8988T (cell line): ENCODE data around the gene SF3B2.
"Not testable (repeated sequence)": the region's sequence is repeated elsewhere in the genome, so short reads cannot be mapped to it uniquely, and the experiment has no call there.

Experiments
- DNase-seq: peaks from one replicate; pipeline ENCODE4 v3.0.0; 2011

SF3B2 gene

GRCh38 chr11:66016793-66017177, 35.4 kb upstream of the SF3B2 start:
- DNase-seq: no peak

- no peak for DNase-seq
Measured at GRCh38 chr11:66017321-66017720, 34.8 kb upstream of the SF3B2 start.

- no peak for DNase-seq
Measured at GRCh38 chr11:66020212-66020611, 32.0 kb upstream of the SF3B2 start.

- DNase-seq: peak; percentile 92
Measured at GRCh38 chr11:66020618-66021357, 31.4 kb upstream of the SF3B2 start.

- DNase-seq: peak; percentile 88
Measured at GRCh38 chr11:66022401-66023185, 29.6 kb upstream of the SF3B2 start.

DNA sequence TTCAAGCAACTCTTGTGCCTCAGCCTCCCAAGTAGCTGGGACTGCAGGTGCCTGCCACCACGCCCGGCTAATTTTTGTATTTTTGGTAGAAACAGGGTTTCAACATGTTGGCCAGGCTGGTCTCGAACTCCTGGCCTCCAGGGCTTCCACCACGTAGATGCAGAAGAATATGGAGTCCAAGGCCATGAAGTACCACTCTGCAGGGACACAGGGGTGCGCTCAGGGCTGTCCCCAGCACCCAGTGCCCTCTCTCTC, 29.1 kb upstream of the SF3B2 start:
- DNase-seq: not testable (repeated sequence)

GRCh38 chr11:66026017-66026529, 26.1 kb upstream of the SF3B2 start, which contains the start of gene CATSPER1:
TSS of gene CATSPER1 (minus strand) at chr11:66026479. CDS start at chr11:66026379, 100 bp downstream.
- peak; percentile 15 for DNase-seq

GRCh38 chr11:66032957-66033735, 19.0 kb upstream of the SF3B2 start:
- no peak for DNase-seq

DNA sequence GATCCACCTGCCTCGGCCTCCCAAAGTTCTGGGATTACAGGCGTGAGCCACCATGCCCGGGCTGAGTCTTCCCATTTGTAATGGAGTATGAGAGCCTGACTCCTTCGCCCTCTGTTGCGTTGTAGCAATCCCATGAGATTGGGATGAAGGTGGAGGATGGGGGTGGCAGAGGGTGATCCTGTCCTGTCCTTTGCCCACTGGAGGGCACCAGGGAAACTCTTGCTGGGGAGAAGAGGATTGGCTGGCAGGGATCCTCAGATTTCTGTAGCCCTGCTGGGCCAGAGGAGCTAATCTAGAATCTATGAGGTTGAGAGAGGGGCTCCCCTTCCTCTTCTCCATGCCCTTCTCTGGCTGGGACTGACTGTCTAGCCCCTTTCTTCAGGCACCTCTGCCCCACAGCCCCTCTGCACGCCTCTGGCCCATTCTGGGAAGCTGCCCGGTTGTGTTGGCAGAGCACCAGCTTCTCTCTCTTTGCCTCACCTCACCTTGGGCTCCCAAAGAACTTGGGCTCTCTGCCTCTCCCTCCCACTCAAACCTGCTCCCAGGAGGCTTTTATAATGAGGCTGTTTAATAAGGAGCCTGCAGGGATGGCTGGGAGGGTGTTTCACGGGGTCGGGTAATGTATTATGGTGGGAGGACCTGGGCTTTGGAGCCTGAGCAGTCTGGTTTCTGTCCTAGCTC, 16.4 kb upstream of the SF3B2 start:
- no peak for DNase-seq

DNA sequence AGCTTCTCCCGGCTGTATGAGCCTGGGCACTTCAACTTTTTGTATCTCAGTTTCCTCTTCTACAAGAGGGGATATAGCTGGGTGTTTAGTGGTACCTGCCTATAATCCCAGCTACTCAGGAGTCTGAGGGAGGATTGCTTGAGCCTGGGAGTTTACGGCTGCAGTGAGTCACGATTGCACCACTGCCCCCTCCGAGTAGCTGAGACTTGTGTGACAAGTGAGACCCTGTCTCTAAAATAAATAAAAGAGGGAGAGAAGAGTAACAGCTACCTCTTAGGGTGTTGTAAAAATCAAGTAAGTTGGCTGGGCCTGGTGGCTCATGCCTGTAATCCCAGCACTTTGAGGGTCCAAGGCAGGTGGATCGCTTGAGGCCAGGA, 15.8 kb upstream of the SF3B2 start:
- DNase-seq: no peak

GRCh38 chr11:66037327-66037726, 14.8 kb upstream of the SF3B2 start:
- DNase-seq: no peak

GRCh38 chr11:66039765-66040164, 12.4 kb upstream of the SF3B2 start:
- no peak for DNase-seq

- DNase-seq: no peak
Measured at GRCh38 chr11:66042227-66042995, 9.8 kb upstream of the SF3B2 start.

- no peak for DNase-seq
Measured at GRCh38 chr11:66042996-66043906, 8.9 kb upstream of the SF3B2 start.

GRCh38 chr11:66044757-66045156, 7.4 kb upstream of the SF3B2 start:
- DNase-seq: no peak

DNA sequence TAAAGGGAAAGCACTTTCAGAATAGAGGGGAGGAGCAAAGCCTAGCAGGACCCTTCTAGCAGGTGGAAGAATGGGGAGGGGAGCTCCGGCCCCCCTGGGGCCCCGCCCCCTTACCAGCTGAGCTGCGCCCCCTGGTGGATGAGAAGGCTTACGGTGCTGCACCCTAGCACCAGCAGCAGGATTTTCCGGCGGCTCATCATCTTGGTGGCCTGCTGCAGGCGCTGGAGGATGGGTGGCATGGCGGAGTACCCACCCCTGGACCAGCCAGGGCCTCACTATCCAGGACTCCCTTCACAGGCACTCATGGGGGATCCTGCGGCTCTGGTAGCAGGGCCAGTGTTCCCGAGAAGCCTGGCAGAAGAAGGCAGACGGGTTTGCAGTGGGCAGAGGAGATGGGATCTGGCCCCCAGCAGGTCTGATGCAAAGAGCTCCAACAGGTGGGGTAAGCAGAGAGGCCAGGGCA, 7.0 kb upstream of the SF3B2 start:
- peak; percentile 99 for DNase-seq

GRCh38 chr11:66046901-66047300, 5.3 kb upstream of the SF3B2 start:
- no peak for DNase-seq

DNA sequence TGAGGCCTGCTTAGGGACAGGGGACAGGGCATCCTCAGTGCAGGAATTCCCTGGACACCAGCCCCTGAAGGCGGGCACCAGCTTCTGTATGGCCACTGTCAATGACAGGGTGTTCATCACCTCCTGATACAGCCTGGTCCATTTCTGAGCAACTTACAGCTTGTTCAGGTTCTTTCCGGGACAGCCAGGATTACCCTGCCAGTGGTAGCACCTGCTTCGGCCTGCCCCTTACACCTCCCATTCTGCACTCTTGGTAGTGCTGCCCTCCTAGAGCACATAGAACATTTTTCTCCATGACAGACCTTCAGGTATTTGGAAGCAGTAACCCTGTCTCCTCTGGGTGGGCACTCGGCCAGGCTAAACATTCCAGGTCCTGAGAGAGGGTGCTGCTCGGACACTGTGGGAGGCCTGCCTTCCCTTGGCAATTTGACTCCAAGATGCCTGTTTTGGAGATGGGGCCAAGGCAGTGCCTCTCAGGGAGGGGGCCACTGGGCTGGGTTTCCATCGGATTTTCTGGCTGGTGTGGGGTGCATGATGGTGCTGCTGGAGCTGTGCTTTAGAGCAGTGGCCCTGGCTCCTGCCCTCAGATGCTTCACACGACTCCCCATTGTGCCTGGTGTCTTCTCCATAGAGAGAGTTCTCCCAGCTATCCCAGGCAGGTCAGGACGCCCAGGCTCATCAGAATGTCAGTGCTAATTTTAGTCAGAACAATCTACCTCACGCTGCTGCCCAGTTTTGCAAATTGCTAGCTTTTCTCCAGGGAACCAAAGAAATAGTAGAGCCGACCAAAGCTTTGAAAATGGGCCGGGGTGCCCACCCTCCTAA, 4.4 kb upstream of the SF3B2 start:
- no peak for DNase-seq

GRCh38 chr11:66048547-66049323, 3.4 kb upstream of the SF3B2 start, which contains the start of gene GAL3ST3:
TSS of gene GAL3ST3 (minus strand) at chr11:66049161. CDS start at chr11:66045415, 3,746 bp downstream.
- no peak for DNase-seq
